Hepatocyte (in vitro differentiated cells): Measurements from ENCODE around the gene SGPP2. TPM values are rescaled to one million over a fixed set of nuclear protein-coding genes. Genes with fewer than 3 reads are reported as not detected.

ENCODE experiments used
- DNase-seq: peaks from one replicate; pipeline ENCODE4 v3.0.0-alpha.2; 2016; ENCODE audit warnings: low spot score
- H2AFZ ChIP-seq: fragments of 200-600 bp; sonication (generic); 2 replicates; pipeline ENCODE4 v1.6.0; 2016; ENCODE audit warnings: antibody characterized with exemption, mild to moderate bottlenecking
- H3K27ac ChIP-seq: fragments of 200-600 bp; sonication (generic); 2 replicates; pipeline ENCODE4 v1.5.1; 2016; ENCODE audit warnings: mild to moderate bottlenecking
- H3K27me3 ChIP-seq: fragments of 200-600 bp; sonication (generic); 2 replicates; pipeline ENCODE4 v1.6.1; 2016
- H3K36me3 ChIP-seq: fragments of 200-600 bp; sonication (generic); replicated peaks from 2 replicates; pipeline ENCODE4 v1.5.1; 2016; ENCODE audit warnings: low read depth; ENCODE audit not compliant: insufficient read depth
- H3K4me1 ChIP-seq: fragments of 200-600 bp; sonication (generic); 2 replicates; pipeline ENCODE4 v1.5.1; 2016; ENCODE audit warnings: mild to moderate bottlenecking, moderate library complexity; ENCODE audit not compliant: insufficient read depth
- H3K4me2 ChIP-seq: fragments of 200-600 bp; sonication (generic); 2 replicates; pipeline ENCODE4 v1.6.0; 2016
- H3K4me3 ChIP-seq: fragments of 200-600 bp; sonication (generic); 2 replicates; pipeline ENCODE4 v1.5.1; 2016; ENCODE audit warnings: mild to moderate bottlenecking
- H3K79me2 ChIP-seq: fragments of 200-600 bp; sonication (generic); 2 replicates; pipeline ENCODE4 v1.6.0; 2017; ENCODE audit warnings: mild to moderate bottlenecking
- H3K9me2 ChIP-seq: fragments of 200-600 bp; sonication (generic); replicated peaks from 2 replicates; pipeline ENCODE4 v1.6.0; 2017; ENCODE audit warnings: mild to moderate bottlenecking; ENCODE audit not compliant: insufficient read depth
- H3K9me3 ChIP-seq: fragments of 200-600 bp; sonication (generic); 2 replicates; pipeline ENCODE4 v1.5.1; 2016; ENCODE audit warnings: low read depth, mild to moderate bottlenecking
- H4K20me1 ChIP-seq: fragments of 200-600 bp; sonication (generic); 2 replicates; pipeline ENCODE4 v1.6.0; 2016; ENCODE audit warnings: mild to moderate bottlenecking; ENCODE audit not compliant: insufficient read depth, poor library complexity, severe bottlenecking
- EZH2 ChIP-seq: fragments of 200-600 bp; sonication (generic); IDR thresholded peaks from 2 replicates; pipeline ENCODE4 v1.6.1; 2016; ENCODE audit warnings: antibody characterized with exemption, mild to moderate bottlenecking, borderline replicate concordance
- EZH2phosphoT487 ChIP-seq: fragments of 200-600 bp; sonication (generic); IDR thresholded peaks from one replicate; pipeline ENCODE4 v1.6.1; 2018; ENCODE audit warnings: antibody characterized with exemption, mild to moderate bottlenecking, low read depth, moderate library complexity; ENCODE audit not compliant: unreplicated experiment, severe bottlenecking
- WGBS: methylation state at CpG from one replicate; pipeline ENCODE4 v1.1.6; 2016; ENCODE audit warnings: low lambda C conversion rate; ENCODE audit errors: missing lambda C conversion rate; 5-methylcytosine and 5-hydroxymethylcytosine counted together
- polyA plus RNA-seq: library from polyadenylated mRNA; unstranded; fragments of >200 nt; fragmentation: Nextera tagmentation; extraction: Ambion mirVana; gene quantifications from 2 replicates; pipeline ENCODE4 v1.2.1, GENCODE V29; 2016
- total RNA-seq: library from RNA; depleted of rRNA; stranded (reverse); fragments of >200 nt; gene quantifications from 2 replicates; pipeline ENCODE4 v1.2.3, GENCODE V29; 2014
- TF ChIP-seq, protein P1 (sequence below): fragments of 200-600 bp; sonication (generic); IDR thresholded peaks from 2 replicates; pipeline ENCODE4 v1.5.1; 2016; ENCODE audit warnings: antibody characterized with exemption, mild to moderate bottlenecking; ENCODE audit not compliant: poor library complexity

SGPP2 gene
- total and polyA plus RNA-seq, 2 experiments from 2014 or later = 1.4 to 1.8 TPM

DNA sequence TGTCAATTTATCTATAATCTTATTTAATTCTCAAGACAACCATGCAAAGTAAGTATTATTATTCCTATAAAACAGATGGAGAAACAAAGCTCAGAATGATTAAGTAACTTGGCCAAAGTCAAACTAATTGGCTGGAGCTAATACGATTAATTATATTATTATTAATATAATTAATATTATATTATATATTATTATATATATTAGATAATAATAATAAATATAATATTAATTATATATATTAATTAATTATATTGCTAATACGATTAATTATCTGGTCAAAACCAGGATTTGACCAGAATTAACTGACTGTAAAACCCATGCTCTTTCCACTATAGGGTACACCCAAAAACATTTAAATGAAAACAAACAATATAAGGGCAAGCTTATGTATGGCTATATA lies 179.2 kb downstream of the SGPP2 start:
- 99% methylated on average over 2 of the region's 2 CpGs for WGBS
- Histone ChIP-seq H3K36me3 (no peaks in the 10 kb centered on the region), H3K9me2 (no peaks in the 10 kb centered on the region), H3K27ac (no peak overlapping the region), H3K79me2 (no peaks in the 10 kb centered on the region), H4K20me1 (no peaks in the 10 kb centered on the region), H3K27me3 (no peaks in the 10 kb centered on the region), H2AFZ (no peak overlapping the region), H3K4me3 (no peak overlapping the region), H3K4me2 (no peak overlapping the region), H3K9me3 (no peaks in the 10 kb centered on the region), H3K4me1 (no peaks in the 10 kb centered on the region)
- no peak for DNase-seq
- no peak for TF ChIP-seq EZH2

DNA sequence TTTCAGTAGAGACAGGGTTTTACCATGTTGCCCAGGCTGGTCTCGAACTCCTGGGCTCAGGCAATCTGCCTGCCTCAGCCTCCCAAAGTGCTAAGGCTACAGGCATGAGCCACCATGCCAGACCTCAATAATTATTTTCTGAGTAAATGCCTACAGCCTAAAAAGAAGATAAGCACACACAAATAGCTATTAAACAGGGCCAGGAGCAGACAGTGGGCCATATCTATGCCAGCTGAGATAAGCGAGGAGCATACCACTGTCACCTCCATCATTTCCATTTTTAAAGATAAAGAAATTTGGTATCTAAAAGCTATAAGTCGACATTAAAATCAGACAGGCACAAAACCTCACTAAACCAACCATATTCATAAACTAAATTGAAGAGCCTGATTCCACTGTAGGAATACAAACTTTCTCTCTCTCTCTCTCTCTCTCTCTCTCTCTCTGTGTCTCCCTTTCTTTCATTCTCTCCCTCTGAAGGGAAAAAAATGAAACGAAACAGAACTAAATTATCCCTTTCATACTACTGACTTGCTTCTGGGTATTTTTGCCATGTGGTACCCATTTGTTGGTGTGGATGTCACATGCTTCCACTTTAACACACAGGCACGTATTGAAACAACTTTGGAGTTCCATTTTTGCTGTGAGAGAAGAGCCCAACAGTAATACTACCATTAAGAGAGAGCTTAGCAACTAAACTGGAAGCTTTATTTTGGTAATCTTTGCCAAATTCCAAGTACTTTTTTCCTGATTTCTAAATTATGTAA lies 180.6 kb downstream of the SGPP2 start:
- Histone ChIP-seq H3K27me3 (no peaks in the 10 kb centered on the region), H3K79me2 (no peaks in the 10 kb centered on the region), H4K20me1 (no peaks in the 10 kb centered on the region), H3K4me1 (no peaks in the 10 kb centered on the region), H3K27ac (no peak overlapping the region), H3K36me3 (no peaks in the 10 kb centered on the region), H3K4me2 (no peak overlapping the region), H2AFZ (no peak overlapping the region), H3K9me2 (no peaks in the 10 kb centered on the region), H3K9me3 (no peaks in the 10 kb centered on the region), H3K4me3 (no peak overlapping the region)
- TF ChIP-seq, protein P1, sequence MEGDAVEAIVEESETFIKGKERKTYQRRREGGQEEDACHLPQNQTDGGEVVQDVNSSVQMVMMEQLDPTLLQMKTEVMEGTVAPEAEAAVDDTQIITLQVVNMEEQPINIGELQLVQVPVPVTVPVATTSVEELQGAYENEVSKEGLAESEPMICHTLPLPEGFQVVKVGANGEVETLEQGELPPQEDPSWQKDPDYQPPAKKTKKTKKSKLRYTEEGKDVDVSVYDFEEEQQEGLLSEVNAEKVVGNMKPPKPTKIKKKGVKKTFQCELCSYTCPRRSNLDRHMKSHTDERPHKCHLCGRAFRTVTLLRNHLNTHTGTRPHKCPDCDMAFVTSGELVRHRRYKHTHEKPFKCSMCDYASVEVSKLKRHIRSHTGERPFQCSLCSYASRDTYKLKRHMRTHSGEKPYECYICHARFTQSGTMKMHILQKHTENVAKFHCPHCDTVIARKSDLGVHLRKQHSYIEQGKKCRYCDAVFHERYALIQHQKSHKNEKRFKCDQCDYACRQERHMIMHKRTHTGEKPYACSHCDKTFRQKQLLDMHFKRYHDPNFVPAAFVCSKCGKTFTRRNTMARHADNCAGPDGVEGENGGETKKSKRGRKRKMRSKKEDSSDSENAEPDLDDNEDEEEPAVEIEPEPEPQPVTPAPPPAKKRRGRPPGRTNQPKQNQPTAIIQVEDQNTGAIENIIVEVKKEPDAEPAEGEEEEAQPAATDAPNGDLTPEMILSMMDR = no peak
- TF ChIP-seq EZH2 = no peak
- TF ChIP-seq EZH2phosphoT487 = no peak
- DNase-seq = no peak
- WGBS = 75% methylated on average over 5 of the region's 5 CpGs

DNA sequence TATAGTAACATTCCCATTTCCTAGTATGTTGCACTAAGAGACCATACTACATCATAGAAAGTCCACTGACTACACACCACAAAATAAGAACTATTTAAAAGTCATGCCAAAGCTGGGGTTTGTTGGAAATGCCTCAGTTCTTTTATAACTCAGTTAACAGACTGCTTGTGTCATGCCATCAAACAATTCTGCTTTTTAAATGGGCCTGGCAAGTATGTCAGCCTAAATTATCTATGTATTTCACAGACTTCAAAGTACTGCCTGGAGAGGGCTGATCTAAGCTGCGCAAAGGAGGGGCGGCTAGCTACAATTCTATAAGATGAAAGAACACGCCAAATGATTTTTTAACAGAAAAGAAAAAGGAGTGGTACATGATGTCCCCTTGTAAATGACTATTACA lies 182.0 kb downstream of the SGPP2 start:
- H3K27me3 ChIP-seq = no peaks in the 10 kb centered on the region
- H3K4me1 ChIP-seq = no peaks in the 10 kb centered on the region
- WGBS = 97% methylated on average over 3 of the region's 3 CpGs
- H3K9me3 ChIP-seq = no peaks in the 10 kb centered on the region
- no peaks in the 10 kb centered on the region for H4K20me1 ChIP-seq
- no peaks in the 10 kb centered on the region for H3K79me2 ChIP-seq
- no peak overlapping the region for H3K4me3 ChIP-seq
- H3K4me2 ChIP-seq = no peak overlapping the region
- no peaks in the 10 kb centered on the region for H3K9me2 ChIP-seq
- H3K27ac ChIP-seq = no peak overlapping the region
- TF ChIP-seq, protein P1 = no peak
- TF ChIP-seq EZH2 (no peak), EZH2phosphoT487 (no peak)
- DNase-seq = no peak
- no peaks in the 10 kb centered on the region for H3K36me3 ChIP-seq
- no peak overlapping the region for H2AFZ ChIP-seq

DNA sequence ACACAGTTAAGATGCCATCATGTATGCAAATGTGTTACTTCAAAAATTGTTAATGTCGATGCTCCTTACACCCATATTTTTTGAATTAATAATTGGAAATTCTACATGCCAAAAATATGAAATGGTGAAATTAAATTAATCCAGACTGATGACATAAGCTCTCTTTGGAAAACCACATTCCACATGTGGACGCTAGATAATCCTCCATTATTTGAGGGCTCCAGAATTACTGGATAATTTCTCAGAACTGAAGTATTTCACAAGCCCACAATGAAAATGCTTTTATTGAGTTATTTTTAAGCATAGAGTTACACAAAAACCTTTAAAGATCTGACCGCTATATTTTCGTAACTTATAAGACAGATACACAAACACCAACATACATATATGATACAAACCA lies 183.7 kb downstream of the SGPP2 start:
- Histone ChIP-seq H4K20me1 (no peaks in the 10 kb centered on the region), H3K4me1 (no peaks in the 10 kb centered on the region), H3K79me2 (no peaks in the 10 kb centered on the region), H3K36me3 (no peaks in the 10 kb centered on the region), H3K27ac (no peak overlapping the region), H3K9me2 (no peaks in the 10 kb centered on the region), H3K4me2 (no peak overlapping the region), H3K9me3 (no peaks in the 10 kb centered on the region), H2AFZ (no peak overlapping the region), H3K27me3 (no peaks in the 10 kb centered on the region), H3K4me3 (no peak overlapping the region)
- WGBS = 70% methylated on average over 4 of the region's 4 CpGs
- TF ChIP-seq EZH2phosphoT487 = no peak
- DNase-seq = no peak
